HG03097 (cell line): ENCODE results near the gene MORC1.

ENCODE experiments used
- ATAC-seq: cut with Tn5 transposase; IDR thresholded peaks from one replicate; pipeline ENCODE4 v1.9.1; 2021; ENCODE audit not compliant: unreplicated experiment, low FRiP score

Gene MORC1

DNA sequence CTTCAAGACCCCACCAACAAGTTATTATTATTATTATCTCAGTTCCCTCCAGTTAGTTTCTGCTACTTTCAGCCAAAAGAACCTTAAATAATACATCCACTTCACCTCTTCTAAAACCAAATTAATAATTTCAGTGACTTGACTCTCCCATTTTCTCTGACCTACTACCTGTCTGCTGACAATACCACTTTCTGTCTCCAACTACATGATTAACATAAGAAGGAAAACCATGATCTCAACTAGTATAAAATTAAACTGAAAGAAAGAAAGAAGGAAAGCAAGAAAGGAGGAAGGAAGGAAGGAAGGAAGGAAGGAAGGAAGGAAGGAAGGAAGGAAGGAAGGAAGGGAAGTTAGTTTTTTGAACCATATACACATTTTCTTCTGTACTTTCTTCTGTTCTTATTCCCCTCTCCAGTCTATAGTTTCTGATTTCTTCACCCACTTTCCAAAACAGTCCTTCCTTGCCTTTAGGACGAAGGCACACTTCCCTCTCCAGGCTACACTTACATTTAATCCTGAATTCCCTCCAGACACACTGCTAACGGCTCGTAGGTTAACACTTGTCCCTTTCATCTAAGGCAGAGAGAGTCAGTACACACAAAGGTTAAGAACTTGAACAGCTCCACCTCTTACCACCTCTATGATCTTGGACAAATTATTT is 84.8 kb downstream of the MORC1 start:
- no peak for ATAC-seq

DNA sequence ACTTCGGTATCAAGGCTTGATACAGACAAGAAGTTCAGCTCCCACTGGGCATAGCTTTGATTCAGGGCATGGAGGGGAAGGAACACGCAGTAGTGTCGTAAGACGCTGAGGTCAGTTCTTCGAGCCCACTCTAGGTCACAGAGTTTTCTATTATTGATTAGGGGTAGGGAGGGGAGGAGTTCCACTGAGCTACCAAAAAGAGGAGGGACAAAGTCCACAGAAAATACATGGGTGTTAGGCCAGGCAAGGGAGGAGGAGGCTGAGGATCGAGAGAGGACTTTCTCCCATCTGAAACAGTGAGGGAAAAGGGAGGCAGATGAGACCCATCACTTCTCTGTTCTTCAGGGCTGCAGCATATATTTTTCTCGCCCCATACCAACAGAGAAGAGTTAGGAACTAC is 89.2 kb downstream of the MORC1 start:
- no peak for ATAC-seq

DNA sequence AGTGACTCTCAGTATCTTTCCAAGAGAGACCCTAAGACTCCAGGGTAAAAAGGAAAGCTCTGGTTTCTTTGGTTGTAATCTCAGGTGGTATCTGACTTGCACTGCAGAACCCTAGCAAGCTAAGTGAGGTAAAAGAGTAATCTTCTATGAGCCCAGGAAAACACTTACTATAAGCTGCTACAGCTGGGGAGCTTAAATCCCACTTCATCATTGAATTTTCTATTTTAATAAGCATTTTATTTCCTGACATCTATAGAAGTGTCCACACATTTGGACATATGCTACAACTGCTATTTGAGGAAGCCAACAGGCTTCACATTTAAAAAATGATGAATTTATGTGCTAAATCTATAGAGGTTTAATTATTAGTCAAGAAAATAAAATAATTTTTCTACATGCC is 91.1 kb downstream of the MORC1 start:
- no peak for ATAC-seq

DNA sequence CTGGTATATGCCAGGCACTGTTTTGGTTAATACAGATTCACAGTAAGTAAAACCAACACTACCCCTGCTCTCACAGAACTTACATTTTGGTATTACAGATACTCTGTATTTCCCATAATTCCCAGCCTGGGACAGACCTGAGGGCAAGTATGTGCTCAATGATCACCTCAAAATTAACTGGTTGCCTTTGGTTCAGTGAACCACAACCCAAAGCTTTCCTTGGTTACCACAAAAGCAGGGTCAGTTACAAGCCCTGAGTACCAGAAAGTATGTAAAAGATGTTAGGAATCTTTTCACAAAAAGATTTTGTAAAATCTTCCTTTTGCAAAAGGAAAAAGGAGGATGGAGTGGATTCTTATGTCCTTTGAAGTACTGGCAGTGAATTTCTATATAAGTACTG is 92.0 kb downstream of the MORC1 start:
- ATAC-seq: no peak

DNA sequence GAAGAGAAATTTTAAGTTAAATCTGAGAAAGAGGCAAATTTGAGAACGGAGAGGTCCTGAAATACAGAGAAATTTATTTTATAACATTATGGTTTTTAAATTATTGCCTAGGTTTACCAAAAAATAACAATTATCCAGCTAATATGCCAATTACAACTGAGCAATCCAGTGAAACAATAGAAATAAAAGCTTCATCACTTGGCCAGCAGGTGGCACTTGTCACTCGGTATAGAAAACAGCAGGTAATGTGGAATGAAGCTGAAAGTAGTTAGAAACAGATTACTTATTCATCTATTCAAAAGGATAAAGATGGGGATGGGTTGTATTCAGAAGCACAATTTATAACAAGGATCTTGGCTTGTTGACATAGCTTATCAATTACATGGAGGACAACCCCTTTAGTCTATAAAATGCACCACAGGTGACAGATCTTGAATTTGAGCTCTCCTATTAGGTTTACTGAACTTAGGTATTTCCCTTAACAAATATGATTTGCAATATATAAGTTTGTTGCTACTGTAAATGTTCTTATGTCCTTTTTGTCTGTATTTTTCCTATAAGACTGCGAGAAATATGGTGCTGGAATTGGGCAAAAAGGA is 94.2 kb downstream of the MORC1 start:
- no peak for ATAC-seq

DNA sequence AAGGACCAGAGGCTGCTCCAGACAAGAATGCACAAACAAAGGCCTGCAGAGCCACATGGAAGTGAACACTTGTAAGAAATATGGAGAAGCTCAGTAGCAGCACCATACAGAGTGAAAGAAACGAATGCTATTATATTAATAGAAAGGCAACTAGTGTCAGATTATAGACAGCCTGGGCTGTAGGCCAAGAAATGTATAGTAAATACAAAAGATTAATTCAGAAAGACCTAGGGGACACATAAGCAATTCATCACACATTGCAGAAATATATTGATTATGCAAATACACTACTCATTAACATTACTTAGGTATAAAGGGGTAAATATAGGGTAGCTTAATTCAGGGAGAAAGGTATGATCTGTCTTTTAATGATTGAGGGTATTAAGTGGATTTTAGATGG is 94.8 kb downstream of the MORC1 start:
- no peak for ATAC-seq

DNA sequence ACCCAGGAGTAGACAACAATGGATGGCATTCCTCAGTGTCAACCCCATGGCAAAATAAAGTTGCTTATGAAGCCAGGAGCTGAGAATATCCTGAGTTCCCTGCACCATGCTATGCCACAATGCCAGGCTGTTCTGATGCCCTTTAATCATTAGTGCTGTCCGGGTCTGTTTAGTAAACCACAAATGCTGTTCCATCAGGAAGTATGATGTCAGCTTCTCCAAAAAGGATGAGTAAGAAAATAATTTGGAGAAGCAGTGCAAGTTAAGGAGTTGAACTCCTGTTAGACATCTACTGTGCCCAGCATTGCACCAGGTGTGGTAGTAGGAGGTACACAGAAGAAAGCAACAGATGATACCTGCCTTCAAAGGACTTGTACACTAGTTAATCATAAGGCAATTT is 96.4 kb downstream of the MORC1 start:
- ATAC-seq: no peak

DNA sequence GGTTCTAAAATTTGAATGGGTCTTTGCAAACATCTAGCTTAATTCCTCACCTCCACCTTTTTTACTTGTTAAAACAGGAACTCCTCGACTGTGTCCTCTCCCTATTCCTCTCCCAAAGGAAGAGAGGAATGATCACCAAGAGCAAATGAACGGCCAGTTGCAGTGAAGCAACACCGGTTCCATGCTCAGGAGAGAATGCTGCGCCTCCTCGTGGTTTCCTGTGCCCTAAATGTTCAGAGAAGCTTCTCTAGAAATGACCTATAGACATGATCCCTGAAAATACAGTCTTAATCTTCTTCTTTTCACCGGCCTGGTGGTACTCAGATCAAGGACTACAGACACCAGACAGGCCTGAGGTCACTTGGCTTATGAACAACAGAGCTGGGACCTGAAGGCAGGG is 99.1 kb downstream of the MORC1 start:
- no peak for ATAC-seq

DNA sequence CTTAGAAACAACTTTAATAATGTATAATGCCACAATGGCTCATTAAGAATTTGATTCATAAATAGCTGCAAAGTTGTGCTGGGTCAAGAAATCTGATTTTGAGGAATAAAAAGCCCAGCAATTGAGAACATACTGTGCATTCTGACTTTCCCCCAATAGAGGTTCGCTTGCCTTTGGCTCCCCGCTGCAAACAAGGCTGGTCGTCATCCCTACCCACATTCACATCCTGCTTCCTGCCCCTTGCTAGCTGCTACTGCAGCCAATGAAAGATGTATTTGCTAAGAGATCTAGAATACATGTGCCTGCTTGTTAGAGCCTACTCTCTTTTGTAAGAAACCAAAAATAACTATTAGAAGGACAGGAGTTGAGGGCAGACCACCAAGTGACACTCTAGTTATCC is 112.5 kb downstream of the MORC1 start:
- no peak for ATAC-seq

DNA sequence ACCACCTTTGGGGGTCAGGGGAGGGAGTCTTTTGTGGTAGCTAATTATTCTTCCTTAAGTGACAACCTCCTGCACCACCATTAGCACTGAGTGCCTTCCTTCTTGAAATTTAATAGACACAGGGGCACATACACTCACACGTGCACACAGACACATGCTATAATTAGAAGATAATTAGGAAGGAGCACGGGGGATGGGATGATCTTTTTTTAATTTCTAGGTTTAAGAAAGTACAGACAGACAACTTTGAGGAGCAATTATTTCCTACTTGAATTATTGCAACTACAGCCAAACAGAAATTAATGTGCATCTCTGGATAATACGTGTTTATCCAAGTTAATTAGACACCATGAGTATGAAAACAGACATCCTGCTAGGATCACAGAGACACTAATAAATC is 119.5 kb downstream of the MORC1 start:
- ATAC-seq: no peak

DNA sequence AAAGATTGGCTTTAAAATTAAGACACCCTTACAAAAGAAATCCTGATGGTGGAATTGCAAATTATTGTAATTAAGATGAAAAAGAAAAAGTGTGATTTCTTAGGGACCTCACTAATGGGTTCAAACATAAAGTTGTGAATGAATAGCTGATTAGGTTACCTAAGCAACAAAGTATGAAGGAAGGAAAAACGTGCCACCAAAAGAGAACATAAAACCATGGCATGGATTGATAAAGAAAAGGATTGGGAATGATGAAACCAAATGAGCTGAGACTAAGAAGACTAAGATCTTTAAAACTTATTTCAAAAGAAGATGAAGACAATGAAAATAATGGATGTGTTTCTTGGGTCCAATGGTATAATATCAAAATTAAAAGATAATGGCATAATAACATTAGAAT is 132.1 kb downstream of the MORC1 start:
- ATAC-seq: no peak

DNA sequence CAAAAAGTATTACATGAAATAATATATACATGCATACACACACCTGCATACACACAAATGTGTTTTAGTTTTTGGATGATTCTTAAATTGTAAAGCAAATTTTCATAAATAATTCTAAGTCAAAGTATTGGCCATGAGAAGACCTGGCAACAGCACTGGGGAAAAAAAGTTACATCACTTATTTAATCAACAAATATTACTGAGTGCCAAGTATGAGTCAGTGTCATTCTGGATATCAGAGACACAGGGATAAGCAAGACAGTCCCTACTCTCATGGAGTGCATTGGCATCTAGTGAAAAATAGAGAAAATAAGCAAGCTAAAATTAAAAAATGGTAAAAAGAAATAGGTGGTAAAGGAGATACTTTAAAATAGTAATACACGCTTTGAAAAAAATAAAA is 134.9 kb downstream of the MORC1 start:
- ATAC-seq: no peak

DNA sequence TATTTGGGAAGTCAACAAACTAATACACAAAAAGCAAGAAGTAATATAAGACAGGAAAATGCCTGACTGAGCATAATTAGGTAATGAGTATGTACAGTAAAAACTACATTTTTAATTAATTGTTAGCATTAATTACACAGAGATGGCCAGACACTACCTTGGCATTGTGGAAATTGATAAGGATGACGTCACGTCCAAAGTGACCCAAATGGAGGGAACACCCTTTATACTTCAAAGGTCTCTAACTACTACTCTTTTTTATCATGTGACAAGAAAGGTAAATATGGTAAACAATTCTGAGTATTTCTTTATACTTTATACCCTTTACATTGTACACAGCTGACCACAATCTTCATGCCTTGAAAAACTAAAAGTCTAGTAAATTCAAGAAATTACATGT is 141.9 kb downstream of the MORC1 start:
- no peak for ATAC-seq

DNA sequence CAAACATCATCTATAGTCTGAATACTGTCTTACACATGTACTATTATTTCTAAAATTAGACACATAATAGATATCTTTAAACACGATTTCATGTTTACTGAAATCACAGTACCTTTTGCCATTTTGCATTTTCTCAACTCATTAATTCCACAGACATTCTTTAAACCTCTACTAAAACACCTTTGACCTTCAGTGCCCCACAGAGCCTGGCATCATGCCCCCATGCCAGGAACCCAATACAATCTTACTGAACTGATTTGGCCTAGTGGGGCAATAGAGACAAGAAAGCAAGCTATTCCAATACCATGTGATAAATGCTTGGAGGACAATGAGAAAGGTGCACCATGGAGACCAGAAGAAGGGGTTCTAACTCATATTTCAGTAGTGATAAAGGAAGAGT is 144.9 kb downstream of the MORC1 start:
- no peak for ATAC-seq

DNA sequence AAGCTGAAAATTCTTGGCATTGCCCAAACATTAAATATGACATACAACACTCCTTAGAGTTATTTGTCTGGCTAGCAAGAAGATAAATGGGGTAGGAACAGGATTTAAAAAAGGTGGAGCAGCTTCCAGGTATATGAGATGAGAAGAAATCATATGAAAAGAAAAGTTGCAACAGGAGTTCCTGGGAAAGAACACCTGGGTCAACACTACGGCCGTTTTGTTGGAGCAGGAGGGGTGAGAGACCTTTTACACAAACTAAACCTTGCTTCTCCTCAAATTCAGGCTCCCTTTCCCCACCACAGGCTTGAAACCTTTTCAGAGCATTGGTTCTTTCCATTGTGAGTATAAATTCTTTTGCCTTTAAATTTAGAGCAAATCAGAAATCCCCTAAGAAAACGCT is 145.5 kb downstream of the MORC1 start:
- ATAC-seq: no peak

DNA sequence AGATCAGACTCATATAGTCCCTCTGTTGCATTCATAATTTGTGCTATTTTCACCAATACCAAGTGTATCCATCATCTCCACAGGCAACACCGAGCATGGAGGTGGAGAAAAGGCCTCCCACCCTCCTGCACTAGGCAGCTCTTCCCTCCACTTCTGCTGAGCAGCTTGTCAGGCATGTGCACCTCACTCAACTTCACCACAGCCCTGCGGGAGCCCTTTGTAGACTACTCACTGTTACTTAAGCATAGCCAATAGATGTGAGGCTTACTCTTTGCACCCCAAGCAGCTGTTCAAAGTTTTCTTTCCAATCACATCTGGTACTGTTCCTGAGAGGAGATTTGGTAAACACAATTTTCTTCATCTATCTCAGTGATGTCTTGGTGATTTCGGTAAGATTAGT is 147.4 kb downstream of the MORC1 start:
- no peak for ATAC-seq

DNA sequence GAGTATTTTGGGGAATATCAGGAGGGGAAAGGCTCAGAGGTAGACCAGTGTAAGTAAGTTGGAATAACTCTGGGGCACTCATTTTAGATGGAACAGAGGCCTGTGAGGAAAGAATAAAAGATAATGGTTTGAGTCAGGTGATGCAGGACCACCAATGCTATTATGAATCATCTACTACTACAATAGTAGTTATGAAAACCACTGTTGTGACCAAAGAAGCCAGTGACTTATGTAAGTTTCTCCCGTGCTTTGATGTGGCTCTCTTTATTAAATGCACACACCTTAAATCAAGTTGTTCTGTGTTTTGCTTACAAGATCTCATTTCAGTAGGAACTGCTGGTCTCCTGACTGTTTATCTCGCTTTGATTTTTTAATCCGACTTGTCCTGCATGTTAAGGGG is 151.2 kb downstream of the MORC1 start:
- ATAC-seq: no peak

DNA sequence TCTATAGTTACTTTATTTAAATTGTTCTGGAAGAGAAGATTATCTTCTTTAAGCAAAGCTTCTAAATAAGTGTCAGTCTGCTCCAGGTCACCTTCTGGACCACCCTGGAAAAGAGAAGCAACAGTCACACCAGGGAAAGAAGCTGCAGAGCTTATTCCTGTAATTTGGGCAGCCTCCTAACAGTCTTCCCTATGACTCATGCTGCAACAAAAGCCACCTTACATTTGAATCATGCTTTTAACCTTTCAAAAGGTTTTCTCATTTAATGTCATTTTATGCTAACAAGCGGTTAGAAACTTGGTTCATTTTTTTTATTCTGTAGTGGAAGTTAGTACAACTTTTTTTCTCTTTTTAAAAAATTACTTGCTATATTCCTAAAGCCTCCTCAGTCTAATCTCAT is 158.9 kb downstream of the MORC1 start:
- no peak for ATAC-seq

DNA sequence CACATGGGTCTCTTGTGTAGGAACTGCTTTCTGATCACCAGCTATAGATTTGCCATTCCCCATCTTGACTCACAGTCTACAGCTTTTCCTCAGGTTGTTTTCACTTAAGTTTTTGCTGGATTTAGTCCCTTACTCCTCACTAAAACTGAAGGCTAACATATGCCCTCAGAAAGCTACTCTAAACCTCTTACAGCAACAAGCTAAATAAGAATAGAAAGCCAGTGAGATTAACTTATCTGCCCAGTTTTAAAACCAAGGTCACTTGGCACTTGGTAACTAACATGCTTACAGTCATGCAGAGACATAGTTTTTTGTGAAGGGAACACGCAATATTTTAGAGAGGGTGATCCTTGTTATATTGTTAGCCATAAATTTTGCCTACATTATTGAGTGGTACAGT is 164.2 kb downstream of the MORC1 start, which contains the start of gene GUCA1C:
Gene GUCA1C (minus strand): TSS at position 180 of the 400 bp plus-strand sequence. CDS start 117 bp downstream, at position 63.
- no peak for ATAC-seq

DNA sequence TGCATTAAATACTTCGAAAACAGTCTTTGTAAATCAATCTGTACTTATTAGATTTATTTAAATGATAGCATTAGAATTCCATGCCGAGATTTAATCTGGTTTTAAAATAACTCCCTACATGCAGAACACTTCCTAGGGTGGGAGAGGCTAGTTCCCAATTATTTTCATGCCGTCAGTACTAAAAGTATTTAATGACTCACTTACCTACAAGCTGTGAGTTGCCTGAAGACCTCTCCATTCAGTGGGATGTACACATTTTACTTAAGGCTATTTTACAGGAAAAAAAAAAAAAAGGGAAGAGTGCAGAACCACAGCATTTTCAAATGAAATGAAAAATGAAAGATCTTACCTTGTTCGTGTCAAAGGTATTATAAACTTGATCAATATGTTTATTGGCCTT is 164.7 kb downstream of the MORC1 start:
- no peak for ATAC-seq

DNA sequence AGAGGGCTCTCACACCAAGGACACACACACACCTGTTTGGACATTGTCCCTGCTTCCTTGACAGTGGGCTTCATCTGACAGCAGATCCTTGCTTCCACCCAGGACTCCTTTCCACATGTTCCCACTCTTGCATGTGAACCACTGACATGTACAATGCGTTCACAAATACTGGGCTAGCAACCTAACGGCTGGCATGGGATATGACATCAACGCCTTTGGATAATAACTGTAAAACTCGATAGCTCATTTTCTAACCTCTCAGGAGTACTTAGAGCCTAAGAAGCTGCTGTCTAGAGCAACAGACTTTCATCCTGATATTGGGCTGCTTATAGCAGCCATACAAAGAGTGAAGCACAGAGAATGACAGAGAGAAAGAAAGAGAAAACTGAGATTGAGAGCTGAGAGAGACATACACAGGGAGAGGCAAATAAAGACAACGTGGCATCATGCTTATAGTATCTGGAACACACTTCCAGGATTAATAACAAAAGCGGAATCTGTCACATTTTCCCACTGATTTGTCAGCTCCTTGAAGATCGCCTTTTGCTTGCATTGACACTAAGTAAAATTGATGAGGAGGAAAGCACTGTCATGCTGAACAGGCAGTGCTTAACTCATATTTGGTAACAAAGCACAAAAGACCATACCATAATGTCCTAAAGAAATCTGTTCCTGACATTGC is 166.0 kb downstream of the MORC1 start:
- ATAC-seq: no peak

DNA sequence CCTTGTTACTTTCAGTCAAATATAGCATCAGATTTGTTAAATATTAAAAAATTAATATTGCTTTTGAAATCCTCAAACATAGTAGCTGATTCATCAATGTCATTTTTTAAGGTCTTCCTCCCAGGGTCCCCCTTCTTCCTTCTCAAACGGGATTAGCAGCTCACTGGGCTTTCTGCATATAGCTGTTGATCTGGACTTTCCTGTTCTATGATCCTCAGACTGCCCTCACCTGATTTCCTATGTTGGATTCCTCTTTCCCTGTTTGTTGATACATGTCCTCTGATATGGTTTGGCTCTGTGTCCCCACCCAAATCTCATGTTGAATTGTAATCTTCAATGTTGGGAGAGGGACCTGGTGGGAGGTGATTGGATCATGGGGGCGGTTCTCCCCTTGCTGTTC is 170.1 kb downstream of the MORC1 start:
- no peak for ATAC-seq
